Large intestine (tissue), 3 donors: ENCODE measurements around the gene ASRGL1. TPM values are rescaled to one million over a fixed set of nuclear protein-coding genes. Genes with fewer than 3 reads are reported as not detected.
"Not testable (repeated sequence)": the region's sequence is repeated elsewhere in the genome, so short reads cannot be mapped to it uniquely, and the experiment has no call there.

ENCODE experiments used
- DNase-seq, 2 donors: peaks; one replicate each; pipeline versions ENCODE4 v3.0.0 to v3.0.0-alpha.2; 2013
- H3K27ac ChIP-seq: one replicate; pipeline ENCODE4 v1.5.1; 2013; ENCODE audit warnings: low read length
- H3K27me3 ChIP-seq: 2 replicates; pipeline ENCODE4 v1.6.1; 2013; ENCODE audit warnings: low read length; ENCODE audit not compliant: control insufficient read depth, insufficient read depth
- H3K36me3 ChIP-seq: 2 replicates; pipeline ENCODE4 v1.6.1; 2013; ENCODE audit warnings: low read length; ENCODE audit not compliant: control insufficient read depth, insufficient read depth
- H3K4me1 ChIP-seq: one replicate; pipeline ENCODE4 v1.6.1; 2013; ENCODE audit warnings: low read length; ENCODE audit not compliant: control insufficient read depth, insufficient read depth
- H3K4me3 ChIP-seq: one replicate; pipeline ENCODE4 v1.5.1; 2013; ENCODE audit warnings: low read length
- H3K9me3 ChIP-seq: one replicate; pipeline ENCODE4 v1.6.1; 2013; ENCODE audit warnings: mild to moderate bottlenecking, low read depth, low read length, moderate library complexity; ENCODE audit not compliant: control insufficient read depth
- WGBS: methylation state at CpG from one replicate; pipeline ENCODE4 v1.1.5; 2013; ENCODE audit warnings: low lambda C conversion rate; ENCODE audit not compliant: insufficient coverage; 5-methylcytosine and 5-hydroxymethylcytosine counted together
- polyA plus RNA-seq: library from polyadenylated mRNA; unstranded; fragments of 120-200 nt; gene quantifications from one replicate; pipeline ENCODE4 v1.2.1, GENCODE V29; 2013

Gene ASRGL1
- polyA plus RNA-seq, 1 donor: 5.4 TPM

GRCh38 chr11:62345861-62346260, 8.6 kb downstream of the ASRGL1 start:
- Histone ChIP-seq H3K4me3 (no peak overlapping the region), H3K9me3 (no peaks in the 10 kb centered on the region), H3K27ac (peak overlapping the region; percentile 2), H3K36me3 (no peaks in the 10 kb centered on the region), H3K27me3 (no peaks in the 10 kb centered on the region), H3K4me1 (peaks cover 9% of the 10 kb centered on the region)
- peak; percentile 49 to 68 for DNase-seq
- WGBS: no CpG with 5 or more reads among the region's 6 CpGs

GRCh38 chr11:62352355-62353336, 15.4 kb downstream of the ASRGL1 start:
- Histone ChIP-seq H3K4me1 (no peaks in the 10 kb centered on the region), H3K27me3 (no peaks in the 10 kb centered on the region), H3K36me3 (no peaks in the 10 kb centered on the region), H3K27ac (no peak overlapping the region), H3K4me3 (no peak overlapping the region), H3K9me3 (no peaks in the 10 kb centered on the region)
- no CpG with 5 or more reads among the region's 9 CpGs for WGBS
- no peak for DNase-seq

- Histone ChIP-seq H3K9me3 (no peaks in the 10 kb centered on the region), H3K4me1 (no peaks in the 10 kb centered on the region), H3K4me3 (no peak overlapping the region), H3K27ac (no peak overlapping the region), H3K27me3 (no peaks in the 10 kb centered on the region), H3K36me3 (no peaks in the 10 kb centered on the region)
- DNase-seq: no peak
- WGBS: 100% methylated on average over 1 of the region's 1 CpG
Measured at GRCh38 chr11:62353841-62354240, 16.6 kb downstream of the ASRGL1 start.

DNA sequence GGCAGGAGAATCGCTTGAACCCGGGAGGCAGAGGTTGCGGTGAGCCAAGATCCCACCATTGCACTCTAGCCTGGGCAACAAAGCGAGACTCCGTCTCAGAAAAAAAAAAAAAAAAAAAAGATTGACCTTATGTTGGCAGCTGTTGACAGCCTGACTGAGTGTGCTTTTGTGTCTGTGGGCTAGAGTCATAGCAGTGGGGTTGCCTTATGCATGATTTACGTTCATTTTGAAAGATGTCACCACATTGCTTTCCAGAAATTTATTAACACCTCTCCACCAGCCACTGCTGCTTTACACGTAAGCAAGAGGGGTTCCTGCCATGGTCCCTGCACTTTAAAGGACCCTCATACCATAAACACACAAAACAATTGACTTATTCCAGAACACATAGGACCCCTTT, 21.0 kb downstream of the ASRGL1 start:
- no peak overlapping the region for H3K4me3 ChIP-seq
- no peaks in the 10 kb centered on the region for H3K27me3 ChIP-seq
- H3K27ac ChIP-seq: no peak overlapping the region
- no CpG with 5 or more reads among the region's 7 CpGs for WGBS
- no peaks in the 10 kb centered on the region for H3K9me3 ChIP-seq
- no peaks in the 10 kb centered on the region for H3K4me1 ChIP-seq
- no peaks in the 10 kb centered on the region for H3K36me3 ChIP-seq
- DNase-seq: no peak

- 100% methylated on average over 1 of the region's 1 CpG for WGBS
- H3K36me3 ChIP-seq: no peaks in the 10 kb centered on the region
Measured at GRCh38 chr11:62359475-62359874, 22.2 kb downstream of the ASRGL1 start.

GRCh38 chr11:62360685-62361084, 23.4 kb downstream of the ASRGL1 start:
- Histone ChIP-seq H3K4me1 (no peaks in the 10 kb centered on the region), H3K27ac (no peak overlapping the region), H3K27me3 (no peaks in the 10 kb centered on the region), H3K9me3 (no peaks in the 10 kb centered on the region), H3K36me3 (no peaks in the 10 kb centered on the region), H3K4me3 (no peak overlapping the region)
- DNase-seq: no peak
- WGBS: 88% methylated on average over 1 of the region's 4 CpGs

More at GRCh38 chr11:62359475-62359874, 22.2 kb downstream of the ASRGL1 start:
- no peaks in the 10 kb centered on the region for H3K9me3 ChIP-seq
- DNase-seq: no peak
- H3K4me1 ChIP-seq: no peaks in the 10 kb centered on the region
- H3K27ac ChIP-seq: no peak overlapping the region
- no peaks in the 10 kb centered on the region for H3K27me3 ChIP-seq
- H3K4me3 ChIP-seq: no peak overlapping the region

DNA sequence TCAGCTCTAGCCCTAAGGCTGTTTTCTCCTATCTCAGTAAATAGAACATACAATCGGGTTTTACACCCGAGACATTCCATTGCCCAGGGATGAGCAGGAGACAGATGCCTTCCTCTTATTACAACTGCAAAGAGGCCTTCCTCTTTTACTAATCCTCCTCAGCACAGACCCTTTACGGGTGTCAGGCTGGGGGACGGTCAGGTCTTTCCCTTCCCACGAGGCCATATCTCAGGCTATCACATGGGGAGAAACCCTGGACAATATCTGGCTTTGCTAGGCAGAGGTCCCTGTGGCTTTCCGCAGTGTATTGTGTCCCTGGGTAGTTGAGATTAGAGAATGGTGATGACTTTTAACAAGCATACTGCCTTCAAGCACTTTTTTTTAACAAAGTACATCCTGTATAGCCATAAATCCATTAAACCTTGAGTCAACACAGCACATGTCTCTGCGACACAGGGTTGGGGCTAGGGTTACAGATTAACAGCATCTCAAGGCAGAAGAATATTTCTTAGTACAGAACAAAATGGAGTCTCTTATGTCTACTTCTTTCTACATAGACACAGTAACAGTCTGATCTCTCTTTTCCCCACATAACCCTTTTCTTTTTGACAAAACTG, 31.7 kb downstream of the ASRGL1 start:
- not testable (repeated sequence) for H3K4me3 ChIP-seq, H3K9me3 ChIP-seq, H3K27me3 ChIP-seq, H3K36me3 ChIP-seq, H3K4me1 ChIP-seq
- peak overlapping the region; percentile 53 for H3K27ac ChIP-seq
- peak in 1 of 2 donors; percentile 51 for DNase-seq
- WGBS: no CpG with 5 or more reads among the region's 7 CpGs

GRCh38 chr11:62370743-62371440, 33.6 kb downstream of the ASRGL1 start:
- Histone ChIP-seq H3K4me3 (peak overlapping the region; percentile 16), H3K9me3 (peaks cover 4% of the 10 kb centered on the region), H3K4me1 (peaks cover 6% of the 10 kb centered on the region), H3K36me3 (no peaks in the 10 kb centered on the region), H3K27ac (no peak overlapping the region), H3K27me3 (no peaks in the 10 kb centered on the region)
- DNase-seq: peak in 1 of 2 donors; percentile 45
- 27% methylated on average over 2 of the region's 39 CpGs for WGBS

DNA sequence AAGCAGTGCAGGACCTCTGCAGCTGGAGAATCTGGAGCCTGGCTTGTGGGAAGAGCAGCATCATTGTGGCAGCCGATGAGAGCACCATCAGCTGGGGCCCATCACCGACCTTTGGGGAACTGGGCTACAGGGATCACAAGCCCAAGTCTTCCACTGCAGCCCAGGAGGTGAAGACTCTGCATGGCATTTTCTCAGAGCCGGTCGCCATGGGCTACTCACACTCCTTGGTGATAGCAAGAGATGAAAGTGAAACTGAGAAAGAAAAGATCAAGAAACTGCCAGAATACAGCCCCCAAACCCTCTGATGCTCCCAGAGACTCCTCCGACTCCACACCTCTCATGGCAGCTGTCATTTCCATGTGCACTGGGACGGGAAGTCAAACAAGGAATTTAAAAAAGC, 35.6 kb downstream of the ASRGL1 start:
- no peak for DNase-seq
- no peak overlapping the region for H3K4me3 ChIP-seq
- H3K27me3 ChIP-seq: no peaks in the 10 kb centered on the region
- H3K27ac ChIP-seq: no peak overlapping the region
- H3K9me3 ChIP-seq: peaks cover 4% of the 10 kb centered on the region
- H3K36me3 ChIP-seq: no peaks in the 10 kb centered on the region
- H3K4me1 ChIP-seq: peaks cover 6% of the 10 kb centered on the region
- 100% methylated on average over 1 of the region's 6 CpGs for WGBS

- DNase-seq: no peak
- peaks cover under 1% of the 10 kb centered on the region for H3K9me3 ChIP-seq
- no peaks in the 10 kb centered on the region for H3K27me3 ChIP-seq
- H3K4me3 ChIP-seq: no peak overlapping the region
- H3K27ac ChIP-seq: no peak overlapping the region
- 100% methylated on average over 2 of the region's 18 CpGs for WGBS
- no peaks in the 10 kb centered on the region for H3K36me3 ChIP-seq
- H3K4me1 ChIP-seq: peaks cover 6% of the 10 kb centered on the region
Measured at GRCh38 chr11:62373464-62374119, 36.3 kb downstream of the ASRGL1 start.
